SH-SY5Y (cell line): ENCODE measurements around the gene GNAT1.

Source experiments
- GATA2 ChIP-seq: IDR thresholded peaks from 2 replicates; pipeline ENCODE4 v1.6.1; 2011; ENCODE audit warnings: mild to moderate bottlenecking, low read depth, low read length
- GATA3 ChIP-seq: IDR thresholded peaks from 2 replicates; pipeline ENCODE4 v1.6.1; 2011; ENCODE audit warnings: low read depth, mild to moderate bottlenecking, low read length, moderate library complexity

Gene GNAT1

DNA sequence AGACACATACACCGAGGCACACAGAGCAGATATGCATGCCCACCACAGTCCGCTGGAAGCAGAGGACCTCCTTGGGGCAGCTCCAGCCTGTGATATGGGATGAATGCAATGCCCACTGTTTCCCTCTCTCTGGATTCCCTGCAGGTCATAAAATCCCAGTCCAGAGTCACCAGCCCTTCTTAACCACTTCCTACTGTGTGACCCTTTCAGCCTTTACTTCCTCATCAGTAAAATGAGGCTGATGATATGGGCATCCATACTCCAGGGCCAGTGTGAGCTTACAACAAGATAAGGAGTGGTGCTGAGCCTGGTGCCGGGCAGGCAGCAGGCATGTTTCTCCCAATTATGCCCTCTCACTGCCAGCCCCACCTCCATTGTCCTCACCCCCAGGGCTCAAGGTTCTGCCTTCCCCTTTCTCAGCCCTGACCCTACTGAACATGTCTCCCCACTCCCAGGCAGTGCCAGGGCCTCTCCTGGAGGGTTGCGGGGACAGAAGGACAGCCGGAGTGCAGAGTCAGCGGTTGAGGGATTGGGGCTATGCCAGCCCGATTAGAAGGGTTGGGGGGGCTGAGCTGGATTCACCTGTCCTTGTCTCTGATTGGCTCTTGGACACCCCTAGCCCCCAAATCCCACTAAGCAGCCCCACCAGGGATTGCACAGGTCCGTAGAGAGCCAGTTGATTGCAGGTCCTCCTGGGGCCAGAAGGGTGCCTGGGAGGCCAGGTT, at the start of gene GNAT1:
GNAT1 (plus strand) TSS at position 675 of the 725 bp plus-strand sequence. CDS start 116 bp downstream, outside the sequence.
- no peak for TF ChIP-seq GATA3
- no peak for TF ChIP-seq GATA2

DNA sequence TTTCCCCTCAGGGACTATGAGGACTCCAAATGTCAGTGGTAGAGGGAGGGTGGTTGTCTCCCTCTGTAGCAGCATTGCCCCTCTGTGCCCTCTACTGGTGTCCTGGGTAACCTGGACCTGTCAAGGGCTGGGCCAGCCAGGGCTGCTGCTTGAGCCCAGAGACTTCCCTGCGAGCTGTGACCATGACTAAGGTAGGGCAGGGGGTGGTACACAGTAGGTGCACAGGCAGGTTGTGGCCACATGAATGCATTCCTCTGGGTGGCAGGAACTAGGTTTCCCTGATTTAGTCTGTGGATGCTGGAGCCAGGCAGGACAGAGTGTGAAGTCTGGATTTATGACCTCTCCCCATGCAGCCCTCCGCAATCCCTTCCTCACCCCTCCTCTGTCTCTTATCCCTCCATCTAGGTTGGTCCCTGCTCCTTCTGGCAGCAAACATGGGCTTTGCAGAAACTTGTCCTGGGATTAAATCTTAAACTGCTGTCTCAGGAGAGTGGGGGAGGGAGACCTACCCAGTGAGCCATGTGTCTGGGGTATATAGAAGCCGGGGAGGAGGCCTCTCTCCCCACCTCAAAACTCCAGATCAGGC, 45.0 kb upstream of the GNAT1 start:
- no peak for TF ChIP-seq GATA3
- TF ChIP-seq GATA2: peak; percentile 81

- TF ChIP-seq GATA3 (no peak), GATA2 (no peak)
Measured at GRCh38 chr3:50147016-50147415, 44.4 kb upstream of the GNAT1 start.

GRCh38 chr3:50147447-50147846, 44.0 kb upstream of the GNAT1 start:
- TF ChIP-seq GATA3: no peak
- peak; percentile 9; the same call in 1 of the 2 replicates for TF ChIP-seq GATA2

DNA sequence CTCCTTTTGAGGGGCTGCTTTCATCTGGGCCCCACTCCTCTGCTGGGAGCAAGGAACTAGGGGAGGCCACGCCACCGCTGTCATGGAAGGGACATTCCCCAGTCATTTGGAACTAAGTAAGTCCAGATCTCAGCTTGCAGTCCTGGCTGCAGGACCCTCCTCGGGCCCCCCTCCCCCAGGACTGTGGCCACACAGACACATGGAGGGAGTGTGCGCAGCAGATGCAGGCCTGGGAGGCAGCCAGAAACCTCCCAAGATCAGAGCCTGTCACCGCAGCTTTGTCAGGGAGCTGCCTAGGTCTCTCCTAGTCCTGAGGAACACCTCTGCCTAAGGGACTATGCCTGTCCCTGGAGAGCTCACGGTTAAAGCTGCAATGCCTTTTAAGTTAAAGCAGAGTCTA, 43.5 kb upstream of the GNAT1 start:
- no peak for TF ChIP-seq GATA3
- TF ChIP-seq GATA2: no peak

DNA sequence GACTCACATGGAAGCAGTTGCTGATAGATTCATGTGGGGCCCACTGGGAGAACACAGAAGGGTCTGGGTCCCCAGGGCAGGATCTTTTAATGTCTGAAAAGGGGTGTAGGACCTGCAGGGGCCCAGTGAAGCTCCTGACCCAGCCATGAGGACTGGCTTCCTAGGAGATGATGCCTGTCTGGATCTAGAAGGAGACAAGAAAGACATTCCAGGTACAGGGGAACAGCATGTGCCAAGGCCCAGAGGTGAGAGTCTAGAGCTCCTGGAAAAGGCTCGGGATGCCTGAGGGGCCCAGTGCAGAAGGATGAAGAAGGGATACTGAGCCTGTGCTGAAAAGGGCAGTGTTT, 41.0 kb upstream of the GNAT1 start:
- TF ChIP-seq GATA2 (no peak), GATA3 (no peak)

DNA sequence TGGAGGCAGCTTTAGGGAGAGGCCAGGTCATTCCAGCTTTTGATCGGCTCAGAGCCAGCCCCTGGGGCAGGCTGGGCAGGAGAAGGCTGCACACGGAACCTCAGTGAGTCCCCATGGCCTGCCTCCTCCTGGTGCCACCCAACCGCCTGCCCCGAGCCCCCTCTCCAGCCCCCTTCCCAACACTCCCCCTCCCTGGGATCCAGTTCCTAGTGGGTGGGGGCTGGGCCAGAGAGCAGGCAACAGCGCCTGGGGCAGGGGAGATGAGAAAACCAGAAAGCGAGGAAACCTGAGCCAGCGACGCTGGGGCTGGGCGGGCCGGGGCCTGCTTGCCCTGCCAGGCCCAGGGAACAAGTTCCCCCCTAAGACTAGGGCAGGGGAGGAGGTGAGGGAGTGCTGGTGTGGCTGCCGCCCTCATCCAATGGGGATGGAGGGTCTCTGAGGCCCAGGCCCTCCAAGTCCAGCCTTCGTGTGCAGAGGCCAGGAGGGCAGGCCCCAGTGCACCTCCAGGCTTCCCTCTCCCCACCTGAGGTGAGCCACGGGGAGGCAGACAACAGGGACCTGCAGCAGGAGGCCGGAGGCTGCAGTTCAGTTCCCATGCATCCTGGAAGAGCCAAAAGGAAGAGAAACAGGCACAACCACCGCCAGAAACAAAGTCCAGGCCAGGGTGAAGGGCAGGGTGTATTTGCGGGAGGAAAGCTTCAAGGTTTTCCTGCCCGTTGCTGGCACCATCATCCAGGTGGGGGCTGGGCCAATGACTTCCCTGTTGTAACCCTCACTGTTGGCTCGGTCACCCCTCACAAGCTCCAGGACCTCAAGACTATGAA, 40.3 kb upstream of the GNAT1 start:
- TF ChIP-seq GATA3 (no peak), GATA2 (peak; percentile 75)

DNA sequence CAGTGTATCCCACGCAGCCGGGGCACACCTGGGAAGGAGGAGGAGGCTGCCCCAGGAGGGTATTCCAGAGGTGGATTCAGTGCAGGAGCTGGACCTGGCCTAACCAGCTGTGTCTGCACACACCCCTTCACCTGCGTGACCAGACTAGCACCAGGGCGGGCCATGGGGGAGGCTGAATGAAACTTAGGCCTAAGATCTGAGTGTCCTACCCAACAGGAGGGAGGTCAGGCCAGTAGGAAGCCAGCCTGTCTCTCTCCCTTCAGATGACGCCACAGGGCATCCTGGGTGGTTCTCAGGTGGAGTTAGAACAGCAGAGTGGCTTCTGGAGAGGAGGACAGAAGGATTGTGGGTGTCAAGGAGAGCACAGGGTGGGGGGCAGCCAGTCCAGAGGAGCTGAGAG, 39.7 kb upstream of the GNAT1 start:
- TF ChIP-seq GATA2 (no peak), GATA3 (no peak)

- TF ChIP-seq GATA3 (no peak), GATA2 (no peak)
Measured at GRCh38 chr3:50153782-50154475, 37.5 kb upstream of the GNAT1 start.

- TF ChIP-seq GATA3 (no peak), GATA2 (no peak)
Measured at GRCh38 chr3:50154476-50154839, 37.0 kb upstream of the GNAT1 start.

DNA sequence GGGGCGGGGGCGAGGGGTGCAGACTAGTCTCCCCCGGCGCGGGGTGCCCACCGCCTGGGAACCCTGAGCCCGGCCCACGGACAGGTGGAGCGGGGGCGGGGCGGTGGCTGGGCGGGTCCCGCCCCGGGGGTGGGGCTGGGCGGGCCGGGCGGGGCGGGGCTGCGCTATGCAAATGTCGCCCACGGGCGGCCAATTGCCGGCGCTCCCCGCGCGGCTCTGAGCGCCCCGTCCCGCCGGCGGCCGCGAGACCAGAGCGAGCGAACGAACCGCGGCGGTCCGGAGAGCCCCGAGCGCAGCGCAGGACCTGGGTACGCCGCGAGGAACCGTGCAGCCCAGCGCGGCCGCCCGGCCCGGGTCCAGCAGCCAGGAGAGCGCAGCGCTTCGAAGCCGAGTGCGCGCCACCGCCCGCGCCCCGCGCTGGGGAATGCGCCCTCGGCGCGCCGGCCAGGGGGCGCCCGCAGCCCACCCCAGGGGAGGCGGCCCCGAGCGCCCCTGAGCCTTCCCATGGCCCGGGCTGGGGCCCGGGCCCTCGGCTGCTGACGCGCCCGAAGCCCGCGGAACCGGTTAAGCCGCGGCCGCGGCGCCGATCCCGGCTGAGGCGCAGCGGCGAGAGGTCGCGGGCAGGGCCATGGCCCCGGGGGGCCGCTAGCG, 36.4 kb upstream of the GNAT1 start, which contains the start of gene SEMA3F:
SEMA3F (plus strand) TSS at position 485 of the 651 bp plus-strand sequence. CDS start 4,299 bp downstream, outside the sequence.
- no peak for TF ChIP-seq GATA3
- no peak for TF ChIP-seq GATA2

DNA sequence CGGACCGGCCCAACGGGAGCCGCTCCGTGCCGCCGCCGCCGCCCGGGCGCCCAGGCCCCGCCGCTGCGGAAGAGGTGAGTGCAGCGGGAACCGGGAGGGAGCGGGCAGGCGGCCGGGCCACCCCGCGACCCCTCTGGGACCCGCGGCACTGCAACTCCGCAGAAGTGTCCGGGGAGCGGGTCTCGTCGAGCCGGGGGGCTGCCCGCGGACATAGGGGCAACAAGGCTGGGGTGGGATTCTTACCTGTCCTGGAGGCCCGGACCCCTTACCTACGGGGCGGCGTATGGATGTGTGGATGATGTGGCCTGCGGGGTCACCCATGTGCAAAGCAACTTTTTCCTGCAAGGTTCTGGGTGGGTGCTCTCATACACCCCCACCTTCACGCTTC, 35.9 kb upstream of the GNAT1 start:
- no peak for TF ChIP-seq GATA3
- TF ChIP-seq GATA2: no peak

DNA sequence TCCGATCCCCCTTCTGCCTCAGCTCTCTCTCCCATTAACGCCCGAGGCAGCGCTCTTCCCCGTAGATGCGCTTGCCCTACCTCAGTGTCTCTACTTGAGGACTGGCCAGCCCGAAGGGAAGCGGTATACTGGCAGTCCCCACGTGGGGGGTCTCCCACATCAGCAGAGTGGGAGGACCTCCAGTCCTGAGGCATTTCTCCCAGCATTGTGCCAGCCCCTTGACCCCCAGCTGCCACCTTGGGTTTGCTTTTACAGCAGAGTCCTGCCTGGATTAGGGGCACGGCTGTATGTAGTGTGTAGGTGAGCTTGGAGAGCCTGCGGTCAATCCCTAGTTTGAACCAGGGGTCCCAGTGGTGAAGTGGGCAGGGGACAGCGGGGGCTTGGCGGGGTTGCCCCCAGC, 35.5 kb upstream of the GNAT1 start:
- TF ChIP-seq GATA2 (no peak), GATA3 (no peak)
